Measurements from ENCODE around the gene SGSM1.

The SGSM1 gene

DNA sequence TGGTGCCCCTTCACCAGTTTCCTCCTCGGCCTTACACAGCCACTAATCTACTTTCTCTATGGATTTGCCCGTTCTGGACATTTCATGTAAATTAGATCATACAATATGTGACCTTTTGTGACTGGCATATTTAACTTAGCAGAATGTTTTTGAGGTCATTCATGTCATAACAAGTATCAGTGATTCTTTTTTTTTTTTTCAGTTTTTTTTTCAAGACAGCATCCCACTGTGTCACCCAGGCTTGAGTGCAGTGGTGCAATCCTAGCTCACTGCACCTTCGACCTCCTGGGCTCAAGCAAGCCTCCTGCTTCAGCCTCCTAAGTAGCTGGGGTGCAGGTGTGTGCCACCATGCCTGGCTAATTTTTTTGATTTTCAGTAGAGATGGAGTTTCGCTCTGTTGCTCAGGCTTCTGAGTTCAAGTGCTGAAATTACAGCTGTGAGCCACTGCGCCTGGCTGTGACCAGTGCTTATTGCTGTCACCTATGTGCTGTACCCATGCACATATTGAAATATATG lies 169.2 kb downstream of the SGSM1 start:
- peaks cover 57 to 58% of the 10 kb centered on the region in 2 donors for H3K4me1 ChIP-seq (ENCODE audit: control insufficient read depth in 1 of 2, insufficient read depth in 2 of 2, low read length in 2 of 2)

GRCh38 chr22:24975813-24976341 lies 169.9 kb downstream of the SGSM1 start:
- Histone ChIP-seq H3K27me3 (ENCODE audit: control insufficient read depth in 1 of 2, insufficient read depth in 2 of 2, low read length in 2 of 2) (no peaks in the 10 kb centered on the region), H3K4me3 (ENCODE audit: low read depth in 1 of 2, low read length in 2 of 2) (no peak overlapping the region), H3K4me1 (ENCODE audit: control insufficient read depth in 1 of 2, insufficient read depth in 2 of 2, low read length in 2 of 2) (peaks cover 52 to 56% of the 10 kb centered on the region in 2 donors), H3K27ac (ENCODE audit: low read depth, low read length) (no peak overlapping the region), H3K9me3 (ENCODE audit: control insufficient read depth in 1 of 2, low read length in 2 of 2) (no peaks in the 10 kb centered on the region), H3K36me3 (ENCODE audit: control insufficient read depth in 1 of 2, insufficient read depth in 2 of 2, low read length in 2 of 2) (no peaks in the 10 kb centered on the region), H3K9ac (ENCODE audit: low read depth in 1 of 2, low read length in 2 of 2) (peak overlapping the region; percentile 58 to 65)

More for the DNA sequence above, 169.2 kb downstream of the SGSM1 start:
- no peaks in the 10 kb centered on the region for H3K27me3 ChIP-seq (ENCODE audit: control insufficient read depth in 1 of 2, insufficient read depth in 2 of 2, low read length in 2 of 2)
- no peaks in the 10 kb centered on the region for H3K36me3 ChIP-seq (ENCODE audit: control insufficient read depth in 1 of 2, insufficient read depth in 2 of 2, low read length in 2 of 2)
- H3K9me3 ChIP-seq (ENCODE audit: control insufficient read depth in 1 of 2, low read length in 2 of 2): no peaks in the 10 kb centered on the region
- peak overlapping the region; percentile 22 for H3K27ac ChIP-seq (ENCODE audit: low read depth, low read length)
- H3K9ac ChIP-seq (ENCODE audit: low read depth in 1 of 2, low read length in 2 of 2): peak overlapping the region in 1 of 2 donors; percentile 32
- no peak overlapping the region for H3K4me3 ChIP-seq (ENCODE audit: low read depth in 1 of 2, low read length in 2 of 2)

DNA sequence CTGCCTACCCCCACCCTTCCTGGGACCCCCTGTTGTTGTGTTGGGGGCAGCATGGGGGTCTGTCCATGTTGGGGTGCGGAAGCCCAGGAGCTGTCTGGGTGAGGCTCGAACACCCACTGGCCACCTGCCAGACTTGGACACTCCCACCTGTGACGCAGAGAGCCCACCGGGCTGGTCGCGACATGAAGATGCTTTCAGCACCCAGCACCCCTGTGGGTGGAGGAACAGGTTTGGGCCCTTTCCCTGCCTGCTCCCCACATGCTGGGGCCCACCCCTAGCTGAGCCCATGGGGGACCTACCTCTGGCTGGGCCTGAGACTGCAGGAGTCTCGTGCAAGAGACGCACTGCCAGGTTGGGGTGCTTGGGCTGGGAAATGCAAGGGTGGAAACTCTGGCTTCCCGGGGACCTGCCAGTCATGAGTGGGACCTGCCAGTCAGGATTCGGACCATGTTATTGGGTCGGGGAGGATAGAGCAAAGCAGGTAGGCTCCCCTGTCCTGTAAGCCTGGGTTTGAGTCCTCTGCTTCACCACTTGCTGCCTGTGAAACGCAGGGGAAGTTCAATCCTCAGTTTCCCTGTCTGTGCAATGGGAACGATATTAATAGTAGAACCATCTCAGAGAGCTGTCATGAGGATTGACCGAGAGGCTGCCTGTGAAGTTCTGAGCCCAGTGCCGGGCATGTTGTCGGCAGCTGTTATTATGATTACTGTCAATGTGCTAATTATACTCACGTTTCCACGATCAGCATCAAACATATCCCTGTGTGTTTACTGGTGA lies 170.6 kb downstream of the SGSM1 start:
- peaks cover 46 to 56% of the 10 kb centered on the region in 2 donors for H3K4me1 ChIP-seq (ENCODE audit: control insufficient read depth in 1 of 2, insufficient read depth in 2 of 2, low read length in 2 of 2)
- H3K27ac ChIP-seq (ENCODE audit: low read depth, low read length): peak overlapping the region; percentile 73
- no peaks in the 10 kb centered on the region for H3K9me3 ChIP-seq (ENCODE audit: control insufficient read depth in 1 of 2, low read length in 2 of 2)
- H3K36me3 ChIP-seq (ENCODE audit: control insufficient read depth in 1 of 2, insufficient read depth in 2 of 2, low read length in 2 of 2): no peaks in the 10 kb centered on the region
- no peak overlapping the region for H3K4me3 ChIP-seq (ENCODE audit: low read depth in 1 of 2, low read length in 2 of 2)
- H3K27me3 ChIP-seq (ENCODE audit: control insufficient read depth in 1 of 2, insufficient read depth in 2 of 2, low read length in 2 of 2): no peaks in the 10 kb centered on the region
- peak overlapping the region; percentile 58 to 65 for H3K9ac ChIP-seq (ENCODE audit: low read depth in 1 of 2, low read length in 2 of 2)
